OCI-LY1 (cell line): Measurements from ENCODE around the gene WNK2.
A peak's percentile ranks its signal among the peaks of the same experiment; 100 is the strongest.

ENCODE experiments used
- H2AFZ ChIP-seq: fragments of 200-600 bp; sonication (generic), shearing (Covaris generic); 2 replicates; pipeline ENCODE4 v1.6.0; 2014; ENCODE audit warnings: antibody characterized with exemption, mild to moderate bottlenecking, low read length
- H3F3A ChIP-seq: fragments of 200-600 bp; sonication (generic), shearing (Covaris generic); 2 replicates; pipeline ENCODE4 v1.6.0; 2014; ENCODE audit warnings: mild to moderate bottlenecking, antibody characterized with exemption, low read length, moderate library complexity; ENCODE audit not compliant: insufficient read depth
- H3K27ac ChIP-seq: fragments of 200-600 bp; sonication (generic); 2 replicates; pipeline ENCODE4 v1.5.1; 2014; ENCODE audit warnings: low read length, mixed run types, mild to moderate bottlenecking, low read depth; ENCODE audit not compliant: poor library complexity, severe bottlenecking
- H3K27me3 ChIP-seq: fragments of 200-600 bp; sonication (generic); 2 replicates; pipeline ENCODE4 v1.6.0; 2014; ENCODE audit warnings: antibody characterized with exemption, mild to moderate bottlenecking, low read length, moderate library complexity; ENCODE audit not compliant: insufficient read depth
- H3K36me3 ChIP-seq: fragments of 200-600 bp; sonication (generic); 2 replicates; pipeline ENCODE4 v1.6.1; 2014; ENCODE audit warnings: mild to moderate bottlenecking, antibody characterized with exemption, low read length, moderate library complexity, mixed read lengths; ENCODE audit not compliant: insufficient read depth
- H3K4me1 ChIP-seq: fragments of 200-600 bp; sonication (generic); 2 replicates; pipeline ENCODE4 v1.5.1; 2014; ENCODE audit warnings: mild to moderate bottlenecking, low read length, moderate library complexity; ENCODE audit not compliant: insufficient read depth, severe bottlenecking
- H3K4me2 ChIP-seq: fragments of 200-600 bp; sonication (generic), shearing (Covaris generic); 2 replicates; pipeline ENCODE4 v1.6.1; 2014; ENCODE audit warnings: low read length
- H3K4me3 ChIP-seq: fragments of 200-600 bp; sonication (generic); 2 replicates; pipeline ENCODE4 v1.5.1; 2014; ENCODE audit warnings: low read length, low read depth, mild to moderate bottlenecking, mixed read lengths; ENCODE audit not compliant: poor library complexity, severe bottlenecking
- H3K79me2 ChIP-seq: fragments of 200-600 bp; shearing (Covaris generic); 2 replicates; pipeline ENCODE4 v1.6.1; 2016; ENCODE audit warnings: mixed run types, low read length, mixed read lengths; ENCODE audit not compliant: insufficient read depth
- H3K9ac ChIP-seq: fragments of 200-600 bp; sonication (generic), shearing (Covaris generic); 2 replicates; pipeline ENCODE4 v1.6.1; 2014; ENCODE audit warnings: mild to moderate bottlenecking, low read length, mixed read lengths
- H3K9me2 ChIP-seq: fragments of 200-600 bp; sonication (generic), shearing (Covaris generic); 2 replicates; pipeline ENCODE4 v1.6.1; 2014; ENCODE audit warnings: low read depth, mild to moderate bottlenecking, low read length, mixed read lengths
- H3K9me3 ChIP-seq: fragments of 200-600 bp; shearing (Covaris generic); 2 replicates; pipeline ENCODE4 v1.6.1; 2014; ENCODE audit warnings: low read length, mixed read lengths
- H4K20me1 ChIP-seq: fragments of 200-600 bp; sonication (generic), shearing (Covaris generic); 2 replicates; pipeline ENCODE4 v1.6.0; 2016; ENCODE audit warnings: mild to moderate bottlenecking, low read length; ENCODE audit not compliant: insufficient read depth
- CTCF ChIP-seq: fragments of 200-600 bp; sonication (generic), shearing (Covaris generic); IDR thresholded peaks from 2 replicates; pipeline ENCODE4 v1.5.1; 2017; ENCODE audit warnings: mild to moderate bottlenecking, antibody characterized with exemption, low read length, moderate library complexity, mixed read lengths
- EZH2 ChIP-seq: fragments of 200-600 bp; sonication (generic), shearing (Covaris generic); IDR thresholded peaks from 2 replicates; pipeline ENCODE4 v1.8.0; 2017; ENCODE audit warnings: borderline replicate concordance, mixed run types, mild to moderate bottlenecking, antibody characterized with exemption, low read length, moderate library complexity, mixed read lengths

Gene WNK2

GRCh38 chr9:93294011-93294410 lies 110.1 kb downstream of the WNK2 start:
- H3K9me2 ChIP-seq: no peaks in the 10 kb centered on the region
- peak overlapping the region; percentile 49; the same call in 1 of the 2 replicates for H3K4me2 ChIP-seq
- H2AFZ ChIP-seq: no peak overlapping the region
- no peaks in the 10 kb centered on the region for H3K79me2 ChIP-seq
- H3K4me1 ChIP-seq: peaks cover 91% of the 10 kb centered on the region
- H4K20me1 ChIP-seq: no peaks in the 10 kb centered on the region
- peak overlapping the region; percentile 66; the same call in 1 of the 2 replicates for H3K9ac ChIP-seq
- H3K4me3 ChIP-seq: no peak overlapping the region
- no peaks in the 10 kb centered on the region for H3K27me3 ChIP-seq
- peaks cover 42% of the 10 kb centered on the region for H3K36me3 ChIP-seq
- no peaks in the 10 kb centered on the region for H3F3A ChIP-seq
- no peaks in the 10 kb centered on the region for H3K9me3 ChIP-seq
- H3K27ac ChIP-seq: peak overlapping the region; percentile 99
- TF ChIP-seq EZH2 (no peak), CTCF (no peak)

DNA sequence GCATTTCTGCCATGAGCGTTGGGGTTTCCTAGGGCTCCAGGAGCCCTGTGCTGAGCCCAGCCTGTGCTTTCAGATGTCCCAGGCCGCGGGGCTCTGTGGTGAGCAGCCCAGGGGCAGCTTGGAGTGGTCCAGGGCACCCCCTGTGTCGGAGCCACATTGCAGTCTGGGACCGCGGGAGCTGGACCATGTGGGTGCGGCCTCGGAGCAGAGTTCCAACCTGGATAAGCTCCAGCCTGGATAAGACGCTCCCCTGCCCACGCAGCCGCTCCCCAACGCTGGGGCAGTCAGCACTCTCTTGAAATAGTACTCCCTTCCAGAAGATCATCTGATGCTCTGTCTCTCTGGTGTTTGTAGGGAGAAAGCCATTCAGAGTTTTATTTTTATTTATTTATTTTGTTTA lies 111.1 kb downstream of the WNK2 start:
- peak overlapping the region; percentile 99 for H3K27ac ChIP-seq
- no peaks in the 10 kb centered on the region for H3K9me3 ChIP-seq
- no peaks in the 10 kb centered on the region for H3K27me3 ChIP-seq
- TF ChIP-seq CTCF (no peak), EZH2 (no peak)
- H3K4me1 ChIP-seq: peaks cover 88% of the 10 kb centered on the region
- no peaks in the 10 kb centered on the region for H3K79me2 ChIP-seq
- no peak overlapping the region for H3K4me3 ChIP-seq
- H3K9me2 ChIP-seq: no peaks in the 10 kb centered on the region
- no peaks in the 10 kb centered on the region for H4K20me1 ChIP-seq
- H3F3A ChIP-seq: no peaks in the 10 kb centered on the region
- peak overlapping the region; percentile 49 for H3K4me2 ChIP-seq
- H3K9ac ChIP-seq: peak overlapping the region; percentile 66; the same call in 1 of the 2 replicates
- no peak overlapping the region for H2AFZ ChIP-seq
- H3K36me3 ChIP-seq: peaks cover 38% of the 10 kb centered on the region

- Histone ChIP-seq H4K20me1 (no peaks in the 10 kb centered on the region), H3K27me3 (no peaks in the 10 kb centered on the region), H3K27ac (peak overlapping the region; percentile 99), H2AFZ (no peak overlapping the region), H3K36me3 (peaks cover 43% of the 10 kb centered on the region), H3F3A (no peaks in the 10 kb centered on the region), H3K79me2 (no peaks in the 10 kb centered on the region), H3K4me2 (peak overlapping the region; percentile 49), H3K9ac (peak overlapping the region; percentile 66; the same call in 1 of the 2 replicates), H3K4me3 (no peak overlapping the region), H3K4me1 (peaks cover 88% of the 10 kb centered on the region), H3K9me3 (no peaks in the 10 kb centered on the region), H3K9me2 (no peaks in the 10 kb centered on the region)
- TF ChIP-seq CTCF (no peak), EZH2 (no peak)
Observed at GRCh38 chr9:93295456-93296076, 111.6 kb downstream of the WNK2 start.
